GM21390 (cell line): ENCODE data around the gene PTDSS2.
"Not testable (repeated sequence)": the region's sequence is repeated elsewhere in the genome, so short reads cannot be mapped to it uniquely, and the experiment has no call there.

ENCODE experiments used
- ATAC-seq: cut with Tn5 transposase; IDR thresholded peaks from one replicate; pipeline ENCODE4 v1.9.1; 2021; ENCODE audit not compliant: unreplicated experiment

The PTDSS2 gene

DNA sequence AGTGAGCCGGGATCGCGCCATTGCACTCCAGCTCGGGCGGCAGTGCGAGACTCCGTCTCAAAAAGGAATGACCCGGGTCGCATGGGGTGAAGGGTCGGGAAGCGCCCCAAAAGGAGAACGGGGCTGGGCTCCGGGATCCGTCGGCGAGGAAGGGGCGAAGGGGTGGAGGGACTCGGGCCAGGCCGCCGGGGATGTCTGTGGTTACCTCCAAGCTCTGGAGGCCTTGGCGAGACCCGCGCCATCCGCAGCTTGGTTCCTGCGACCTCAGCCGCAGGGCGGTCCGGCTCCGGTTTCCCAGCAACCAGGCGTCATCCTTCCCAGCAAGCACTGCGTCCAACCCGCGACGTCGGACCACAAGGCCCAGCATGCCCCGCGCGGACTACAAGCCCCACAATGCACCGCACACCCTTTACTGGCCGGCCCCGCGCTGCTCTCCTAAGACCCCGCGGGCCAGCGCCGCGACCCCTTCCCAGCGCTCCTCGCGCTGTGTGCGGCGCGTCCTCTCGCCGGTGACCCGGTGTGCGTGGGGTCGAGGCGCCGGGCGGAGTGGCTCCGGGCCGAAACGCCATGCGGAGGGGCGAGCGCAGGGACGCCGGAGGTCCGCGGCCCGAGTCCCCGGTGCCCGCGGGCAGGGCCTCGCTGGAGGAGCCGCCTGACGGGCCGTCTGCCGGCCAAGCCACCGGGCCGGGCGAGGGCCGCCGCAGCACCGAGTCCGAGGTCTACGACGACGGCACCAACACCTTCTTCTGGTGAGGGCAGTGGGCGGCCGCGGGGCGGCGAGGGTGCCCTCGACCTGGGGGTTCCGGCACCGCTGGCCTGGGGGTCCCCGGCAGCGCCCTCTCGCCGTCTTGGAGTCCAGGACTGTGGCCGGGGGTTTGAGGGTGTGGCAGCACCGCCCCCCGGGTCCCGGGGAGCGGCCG is at the start of gene PTDSS2:
Gene PTDSS2, plus strand, starts transcription at position 391 of the 920 bp plus-strand sequence. Its CDS starts 177 bp downstream, at position 568.
- ATAC-seq, result peak; percentile 71

DNA sequence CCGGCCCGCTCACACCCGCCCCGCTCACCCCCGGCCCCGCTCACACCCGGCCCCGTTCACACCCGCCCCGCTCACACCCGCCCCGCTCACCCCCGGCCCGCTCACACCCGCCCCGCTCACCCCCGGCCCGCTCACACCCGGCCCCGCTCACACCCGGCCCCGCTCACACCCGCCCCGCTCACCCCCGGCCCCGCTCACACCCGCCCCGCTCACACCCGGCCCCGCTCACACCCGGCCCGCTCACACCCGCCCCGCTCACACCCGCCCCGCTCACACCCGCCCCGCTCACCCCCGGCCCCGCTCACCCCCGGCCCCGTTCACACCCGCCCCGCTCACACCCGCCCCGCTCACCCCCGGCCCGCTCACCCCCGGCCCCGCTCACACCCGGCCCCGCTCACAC is 48.9 kb upstream of the PTDSS2 start:
- ATAC-seq, result not testable (repeated sequence)

DNA sequence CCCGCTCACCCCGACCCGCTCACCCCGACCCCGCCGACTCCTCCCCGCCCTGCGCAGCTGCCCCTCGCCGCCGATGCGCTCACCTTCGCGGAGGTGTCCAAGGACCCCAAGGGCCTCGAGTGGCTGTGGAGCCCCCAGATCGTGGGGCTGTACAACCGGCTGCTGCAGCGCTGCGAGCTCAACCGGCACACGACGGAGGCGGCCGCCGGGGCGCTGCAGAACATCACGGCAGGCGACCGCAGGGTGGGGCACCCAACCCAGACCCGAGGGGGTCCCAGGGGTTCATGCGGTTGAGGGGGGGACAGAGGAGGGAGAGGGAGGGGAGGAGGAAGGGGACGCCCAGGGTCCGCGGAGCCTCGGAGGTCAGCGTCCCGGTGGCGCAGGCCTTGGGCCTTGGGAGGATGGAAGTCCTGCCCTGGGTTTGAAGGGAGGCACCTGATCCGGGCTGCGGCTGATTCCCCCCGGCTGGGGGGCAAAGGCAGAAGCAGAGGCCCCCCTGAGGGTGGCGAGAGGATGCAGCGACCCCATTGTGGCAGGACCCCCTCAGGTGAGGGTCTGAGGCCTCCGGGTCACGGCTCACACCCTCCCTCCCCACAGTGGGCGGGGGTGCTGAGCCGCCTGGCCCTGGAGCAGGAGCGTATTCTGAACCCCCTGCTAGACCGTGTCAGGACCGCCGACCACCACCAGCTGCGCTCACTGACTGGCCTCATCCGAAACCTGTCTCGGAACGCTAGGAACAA is 46.9 kb upstream of the PTDSS2 start:
- no peak for ATAC-seq

GRCh38 chr11:403761-404431 is 46.2 kb upstream of the PTDSS2 start:
- ATAC-seq, result no peak

DNA sequence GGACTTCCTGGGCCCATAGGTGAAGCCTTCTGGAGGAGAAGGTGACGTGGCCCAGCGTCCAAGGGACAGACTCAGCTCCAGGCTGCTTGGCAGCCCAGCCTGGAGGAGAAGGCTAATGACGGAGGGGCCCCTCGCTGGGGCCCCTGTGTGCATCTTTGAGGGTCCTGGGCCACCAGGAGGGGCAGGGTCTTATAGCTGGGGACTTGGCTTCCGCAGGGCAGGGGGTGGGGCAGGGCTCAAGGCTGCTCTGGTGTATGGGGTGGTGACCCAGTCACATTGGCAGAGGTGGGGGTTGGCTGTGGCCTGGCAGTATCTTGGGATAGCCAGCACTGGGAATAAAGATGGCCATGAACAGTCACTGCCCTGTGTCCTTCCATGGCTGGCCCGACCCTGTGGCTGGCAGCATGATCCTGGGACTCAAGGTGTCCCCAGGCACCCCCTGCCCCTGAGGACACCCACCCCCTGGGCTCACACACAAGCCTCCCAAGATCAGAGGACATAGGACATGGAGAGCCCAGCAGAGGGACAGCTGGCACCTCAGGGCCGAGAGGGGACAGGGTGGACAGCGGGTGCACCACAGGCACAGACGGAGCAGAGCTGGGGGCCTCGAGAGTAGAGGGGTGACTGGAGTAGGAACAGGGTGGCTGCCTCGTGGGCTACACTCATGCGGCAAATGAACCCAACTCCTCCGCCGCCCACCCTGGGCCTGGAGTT is 45.4 kb upstream of the PTDSS2 start:
- no peak for ATAC-seq

DNA sequence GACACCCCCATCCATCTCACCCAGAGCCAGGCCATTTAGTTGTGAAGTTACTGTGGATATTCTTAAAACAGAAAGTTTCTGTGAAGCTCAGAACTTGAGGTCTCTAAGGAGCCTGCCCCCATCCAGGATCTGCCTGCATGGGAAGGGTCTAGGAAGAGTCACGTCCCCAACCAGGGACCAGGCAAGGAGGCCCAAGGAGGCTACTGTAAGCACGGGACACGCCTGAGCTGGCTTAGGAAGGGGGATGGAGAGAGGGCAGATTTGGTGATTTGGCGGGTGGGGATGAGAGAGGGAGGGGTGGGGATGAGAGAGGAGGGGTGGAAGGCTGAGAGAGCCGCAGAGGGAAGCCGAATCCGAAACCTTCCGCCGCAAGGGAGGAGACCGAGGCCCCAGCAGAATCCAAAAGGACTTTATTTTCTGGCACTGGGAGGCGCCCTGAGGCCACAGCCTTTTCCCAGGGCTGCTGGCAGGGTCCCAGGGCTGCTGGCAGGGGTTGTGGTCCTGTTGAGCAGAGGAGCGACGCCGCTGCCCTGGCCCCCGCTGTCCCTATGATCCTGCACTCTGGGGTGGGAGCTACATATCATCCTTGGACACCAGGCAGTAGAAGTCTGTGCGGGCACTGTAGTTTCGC is 44.6 kb upstream of the PTDSS2 start:
- ATAC-seq, result no peak

DNA sequence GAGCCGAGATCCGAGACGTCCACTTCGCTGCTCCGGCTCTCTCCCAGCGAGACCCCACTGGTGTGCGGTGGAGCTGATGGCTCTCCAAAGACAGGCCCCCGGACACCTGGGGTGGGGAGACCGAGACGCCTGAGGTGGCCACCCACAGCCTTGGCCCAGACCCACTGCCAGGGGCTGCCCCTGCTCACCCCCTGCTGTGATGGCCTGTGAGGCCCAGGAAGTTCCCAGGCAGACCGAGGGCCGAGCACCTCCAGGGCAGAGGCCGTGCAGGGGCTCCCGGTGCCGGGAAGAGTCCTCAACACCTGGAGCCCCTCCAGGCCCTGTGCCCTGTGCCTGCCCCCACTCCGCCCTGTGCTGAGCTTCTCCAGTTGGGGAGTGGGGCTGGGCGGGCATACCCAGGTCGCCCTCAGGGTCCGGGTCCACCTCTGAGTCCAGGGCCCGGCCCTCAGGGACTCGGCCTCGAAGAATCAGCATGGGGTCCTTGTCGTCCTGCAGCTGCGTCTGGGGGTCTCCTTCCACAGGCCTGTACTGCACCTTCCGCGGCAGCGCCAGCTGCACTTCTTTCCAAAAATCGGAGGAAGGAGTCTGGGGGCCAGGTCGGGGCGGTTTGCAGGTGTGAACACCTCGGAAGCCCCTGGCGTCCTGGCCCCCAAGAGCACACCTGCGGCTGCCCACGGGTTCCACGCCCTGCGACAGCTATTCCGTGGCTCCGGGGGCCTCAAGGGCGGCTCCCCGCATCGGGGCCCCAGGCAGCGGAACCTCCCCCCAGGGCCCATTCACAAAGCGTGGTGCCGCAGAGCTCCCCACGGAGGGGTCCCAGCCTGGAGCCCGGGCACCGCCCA is 43.9 kb upstream of the PTDSS2 start:
- no peak for ATAC-seq

GRCh38 chr11:406796-407650 is 43.1 kb upstream of the PTDSS2 start:
- ATAC-seq, result peak; percentile 65

GRCh38 chr11:407651-408123 is 42.4 kb upstream of the PTDSS2 start:
- ATAC-seq, result no peak

DNA sequence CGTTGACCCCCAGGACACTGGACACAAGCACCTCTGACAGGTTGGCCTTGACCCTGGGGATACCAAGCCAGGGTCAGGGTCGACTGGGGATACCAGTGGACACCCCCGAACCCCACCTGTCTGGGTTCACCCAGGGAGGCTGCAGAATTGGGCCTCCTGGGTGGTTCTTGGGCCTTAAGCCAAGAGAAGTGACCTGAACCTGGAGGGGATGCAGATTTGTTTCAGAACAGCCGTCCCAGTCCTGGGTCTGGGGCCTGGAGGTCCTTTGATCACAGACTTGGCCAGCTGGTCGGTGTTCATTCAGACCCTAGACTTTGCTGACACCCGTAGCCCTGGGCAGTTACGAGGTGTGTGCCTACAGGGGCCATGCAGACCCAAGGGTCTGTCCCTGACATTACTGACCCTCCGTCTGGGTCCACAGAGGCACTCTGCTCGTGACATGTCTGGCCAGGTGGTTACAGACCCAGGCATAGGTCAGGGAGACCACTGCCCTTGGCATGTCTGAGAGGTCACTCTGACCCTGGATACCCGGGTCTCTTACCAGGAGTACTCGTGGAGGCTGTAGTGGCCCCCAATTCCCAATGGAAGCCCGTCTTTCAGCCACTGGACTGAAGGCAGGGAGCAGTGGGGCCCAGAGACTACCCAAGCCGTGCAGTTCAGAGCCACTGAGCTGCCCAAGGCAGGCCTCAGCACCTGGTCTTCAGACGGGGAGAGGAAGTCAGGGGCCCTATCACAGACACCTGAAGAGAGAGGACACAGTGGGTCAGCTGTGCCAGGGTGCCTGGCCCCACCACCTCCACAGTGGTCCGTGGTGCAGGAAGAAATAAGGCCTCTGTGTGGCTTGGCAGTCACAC is 41.7 kb upstream of the PTDSS2 start:
- ATAC-seq, result no peak

GRCh38 chr11:409008-409599 is 41.0 kb upstream of the PTDSS2 start:
- no peak for ATAC-seq

- ATAC-seq, result no peak
These were observed 40.2 kb upstream of the PTDSS2 start for GRCh38 chr11:409600-410483.

DNA sequence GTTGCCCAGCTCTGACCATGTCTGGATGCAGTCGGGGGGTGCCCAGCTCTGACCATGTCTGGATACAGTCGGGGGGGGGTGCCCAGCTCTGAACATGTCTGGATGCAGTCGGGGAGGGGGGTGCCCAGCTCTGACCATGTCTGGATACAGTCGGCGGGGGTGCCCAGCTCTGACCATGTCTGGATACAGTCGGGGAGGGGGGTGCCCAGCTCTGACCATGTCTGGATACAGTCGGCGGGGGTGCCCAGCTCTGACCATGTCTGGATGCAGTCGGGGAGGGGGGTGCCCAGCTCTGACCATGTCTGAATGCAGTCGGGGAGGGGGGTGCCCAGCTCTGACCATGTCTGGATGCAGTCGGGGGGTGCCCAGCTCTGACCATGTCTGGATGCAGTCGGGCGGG is 39.4 kb upstream of the PTDSS2 start:
- not testable (repeated sequence) for ATAC-seq

- not testable (repeated sequence) for ATAC-seq
These were observed 38.6 kb upstream of the PTDSS2 start for GRCh38 chr11:411520-411919.

- no peak for ATAC-seq
These were observed 37.4 kb upstream of the PTDSS2 start for GRCh38 chr11:412641-413119.
